ENCODE results near the gene TNS1. TPM values are rescaled to one million over a fixed set of nuclear protein-coding genes. Genes with fewer than 3 reads are reported as not detected.

TNS1 gene
- total RNA-seq, 1 experiment from 2014 or later: 3.4 TPM

DNA sequence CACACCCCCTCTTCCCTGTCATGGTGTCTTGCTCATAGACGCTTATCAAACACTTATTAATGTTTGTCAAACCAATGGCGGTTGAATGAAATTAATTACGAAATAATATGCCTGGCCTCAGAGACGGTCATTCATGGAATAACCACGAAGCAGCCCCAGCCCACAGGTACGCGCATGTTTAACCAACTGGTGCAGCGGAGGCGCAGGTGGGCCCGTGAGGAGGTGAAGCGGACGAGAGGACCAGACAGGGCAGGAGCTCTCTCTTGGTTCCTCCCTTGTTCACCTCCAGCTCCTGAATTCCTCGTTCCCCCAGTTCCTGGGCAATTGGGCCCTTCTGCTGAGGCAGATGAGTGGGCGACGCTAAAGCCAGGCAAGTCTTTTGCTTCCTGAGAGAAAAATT lies 169.8 kb downstream of the TNS1 start:
- Mint-ChIP-seq H3K4me3 (no peak overlapping the region), H3K36me3 (ENCODE audit: insufficient read depth in 1 of 3, low read depth in 3 of 3) (peaks cover 0 to 8% (median 7%) of the 10 kb centered on the region in 3 experiments; a peak in 5 of 7 replicates), H3K9me3 (no peaks in the 10 kb centered on the region; a peak in 1 of 5 replicates), H3K27me3 (ENCODE audit: low read depth) (peaks cover 19% of the 10 kb centered on the region), H3K27ac (no peak overlapping the region), H3K4me1 (peaks cover 22 to 25% of the 10 kb centered on the region in 2 experiments)
- Histone ChIP-seq H3T11ph (ENCODE audit: low read length) (no peak overlapping the region), H2BK120ac (ENCODE audit: low read depth, low read length, poor library complexity, severe bottlenecking) (no peak overlapping the region), H4K91ac (ENCODE audit: insufficient read length, low read depth, low read length) (no peak overlapping the region), H4K5ac (ENCODE audit: insufficient read length, low read depth, low read length) (no peak overlapping the region), H3K14ac (ENCODE audit: insufficient read depth, low read length) (no peak overlapping the region), H2BK5ac (ENCODE audit: insufficient read length, low read length) (no peak overlapping the region), H3K23ac (ENCODE audit: insufficient read length, low read depth, low read length) (no peak overlapping the region), H3K56ac (ENCODE audit: insufficient read length, low read depth, low read length) (no peak overlapping the region), H4K8ac (replicated peaks; ENCODE audit: insufficient read length, low read depth, low read length) (no peak overlapping the region), H2AFZ (ENCODE audit: low read length) (no peak overlapping the region), H3K4me2 (ENCODE audit: insufficient read depth, insufficient read length, low read length) (no peak overlapping the region), H3K27me3 (ENCODE audit: insufficient read depth, low read length) (no peaks in the 10 kb centered on the region), H3K23me2 (ENCODE audit: insufficient read length, low read depth, low read length, poor library complexity, severe bottlenecking) (no peaks in the 10 kb centered on the region), H3K79me1 (ENCODE audit: insufficient read depth, low read depth, low read length, poor library complexity, severe bottlenecking) (no peaks in the 10 kb centered on the region), H4K20me1 (ENCODE audit: control insufficient read depth, insufficient read depth, insufficient read length) (no peaks in the 10 kb centered on the region), H3K9me3 (ENCODE audit: control insufficient read depth, low read depth, low read length) (no peaks in the 10 kb centered on the region), H2BK12ac (ENCODE audit: insufficient read length, low read depth, low read length) (no peak overlapping the region), H3K79me2 (ENCODE audit: insufficient read depth, low read length) (no peaks in the 10 kb centered on the region), H2AK5ac (ENCODE audit: insufficient read length, low read length) (no peak overlapping the region), H3K4ac (ENCODE audit: low read depth, low read length) (no peak overlapping the region), H3K18ac (ENCODE audit: insufficient read length, low read depth, low read length) (no peak overlapping the region), H2BK15ac (ENCODE audit: low read depth, low read length) (no peak overlapping the region), H3K4me1 (ENCODE audit: insufficient read depth, low read length) (no peaks in the 10 kb centered on the region), H3K27ac (ENCODE audit: insufficient read length, low read depth, low read length) (no peak overlapping the region), H3K9ac (ENCODE audit: extremely low read depth, insufficient read length, low read length) (no peak overlapping the region), H2BK20ac (ENCODE audit: low read depth, low read length, poor library complexity, severe bottlenecking) (no peak overlapping the region)
- no CpG with 5 or more reads among the region's 15 CpGs for WGBS (ENCODE audit: extremely low coverage, insufficient read length, low lambda C conversion rate)
- TF ChIP-seq, protein P1, sequence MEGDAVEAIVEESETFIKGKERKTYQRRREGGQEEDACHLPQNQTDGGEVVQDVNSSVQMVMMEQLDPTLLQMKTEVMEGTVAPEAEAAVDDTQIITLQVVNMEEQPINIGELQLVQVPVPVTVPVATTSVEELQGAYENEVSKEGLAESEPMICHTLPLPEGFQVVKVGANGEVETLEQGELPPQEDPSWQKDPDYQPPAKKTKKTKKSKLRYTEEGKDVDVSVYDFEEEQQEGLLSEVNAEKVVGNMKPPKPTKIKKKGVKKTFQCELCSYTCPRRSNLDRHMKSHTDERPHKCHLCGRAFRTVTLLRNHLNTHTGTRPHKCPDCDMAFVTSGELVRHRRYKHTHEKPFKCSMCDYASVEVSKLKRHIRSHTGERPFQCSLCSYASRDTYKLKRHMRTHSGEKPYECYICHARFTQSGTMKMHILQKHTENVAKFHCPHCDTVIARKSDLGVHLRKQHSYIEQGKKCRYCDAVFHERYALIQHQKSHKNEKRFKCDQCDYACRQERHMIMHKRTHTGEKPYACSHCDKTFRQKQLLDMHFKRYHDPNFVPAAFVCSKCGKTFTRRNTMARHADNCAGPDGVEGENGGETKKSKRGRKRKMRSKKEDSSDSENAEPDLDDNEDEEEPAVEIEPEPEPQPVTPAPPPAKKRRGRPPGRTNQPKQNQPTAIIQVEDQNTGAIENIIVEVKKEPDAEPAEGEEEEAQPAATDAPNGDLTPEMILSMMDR (conservative IDR thresholded peaks at IDR 0.05): no peak
- no peak for DNase-seq
